SK-N-SH treated with all-trans-retinoic acid at 6 μM for 48 hours (cell line): ENCODE results near the gene IL20RA.

Source experiments
- RARB ChIP-seq: fragments of 250-450 bp; sonication (Bioruptor Pico); IDR thresholded peaks from 2 replicates; pipeline ENCODE4 v1.8.0; 2021; ENCODE audit warnings: mild to moderate bottlenecking, moderate library complexity
- ZFP3 ChIP-seq: fragments of 250-450 bp; sonication (Bioruptor Pico); IDR thresholded peaks from 2 replicates; pipeline ENCODE4 v1.5.0; 2020; ENCODE audit warnings: mild to moderate bottlenecking, moderate library complexity
- ZNF70 ChIP-seq: fragments of 450-650 bp; formaldehyde crosslinking; IDR thresholded peaks from 2 replicates; pipeline ENCODE4 v1.5.0; 2020; ENCODE audit warnings: mild to moderate bottlenecking, moderate library complexity
- TF ChIP-seq, protein P1 (sequence below): fragments of 250-450 bp; sonication (Bioruptor Pico); IDR thresholded peaks from 2 replicates; pipeline ENCODE4 v1.5.1; 2021; ENCODE audit warnings: mild to moderate bottlenecking, moderate library complexity

- TF ChIP-seq ZFP3 (CRISPR knock-in tag), result no peak
- TF ChIP-seq, protein P1, sequence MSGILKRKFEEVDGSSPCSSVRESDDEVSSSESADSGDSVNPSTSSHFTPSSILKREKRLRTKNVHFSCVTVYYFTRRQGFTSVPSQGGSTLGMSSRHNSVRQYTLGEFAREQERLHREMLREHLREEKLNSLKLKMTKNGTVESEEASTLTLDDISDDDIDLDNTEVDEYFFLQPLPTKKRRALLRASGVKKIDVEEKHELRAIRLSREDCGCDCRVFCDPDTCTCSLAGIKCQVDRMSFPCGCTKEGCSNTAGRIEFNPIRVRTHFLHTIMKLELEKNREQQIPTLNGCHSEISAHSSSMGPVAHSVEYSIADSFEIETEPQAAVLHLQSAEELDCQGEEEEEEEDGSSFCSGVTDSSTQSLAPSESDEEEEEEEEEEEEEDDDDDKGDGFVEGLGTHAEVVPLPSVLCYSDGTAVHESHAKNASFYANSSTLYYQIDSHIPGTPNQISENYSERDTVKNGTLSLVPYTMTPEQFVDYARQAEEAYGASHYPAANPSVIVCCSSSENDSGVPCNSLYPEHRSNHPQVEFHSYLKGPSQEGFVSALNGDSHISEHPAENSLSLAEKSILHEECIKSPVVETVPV, result no peak
- no peak for TF ChIP-seq ZNF70 (CRISPR knock-in tag)
- TF ChIP-seq RARB (CRISPR knock-in tag), result no peak
These were observed 927 bp downstream of the IL20RA start for GRCh38 chr6:137043710-137044365.
